GM18508 (cell line): ENCODE results near the gene ZNF80.
A peak's percentile ranks its signal among the peaks of the same experiment; 100 is the strongest.
"Not testable (repeated sequence)": the region's sequence is repeated elsewhere in the genome, so short reads cannot be mapped to it uniquely, and the experiment has no call there.

ENCODE experiments used
- ATAC-seq: cut with Tn5 transposase; IDR thresholded peaks from one replicate; pipeline ENCODE4 v1.9.1; 2021; ENCODE audit warnings: moderate number of reproducible peaks; ENCODE audit not compliant: insufficient read depth, unreplicated experiment

ZNF80 gene

GRCh38 chr3:114237478-114237877 is at the start of gene ZNF80:
ZNF80 (minus strand) TSS chr3:114237578; CDS start chr3:114237074, 504 bp downstream.
- ATAC-seq: not testable (repeated sequence)

- ATAC-seq: no peak
Observed at GRCh38 chr3:114286266-114286665, 48.9 kb upstream of the ZNF80 start.

DNA sequence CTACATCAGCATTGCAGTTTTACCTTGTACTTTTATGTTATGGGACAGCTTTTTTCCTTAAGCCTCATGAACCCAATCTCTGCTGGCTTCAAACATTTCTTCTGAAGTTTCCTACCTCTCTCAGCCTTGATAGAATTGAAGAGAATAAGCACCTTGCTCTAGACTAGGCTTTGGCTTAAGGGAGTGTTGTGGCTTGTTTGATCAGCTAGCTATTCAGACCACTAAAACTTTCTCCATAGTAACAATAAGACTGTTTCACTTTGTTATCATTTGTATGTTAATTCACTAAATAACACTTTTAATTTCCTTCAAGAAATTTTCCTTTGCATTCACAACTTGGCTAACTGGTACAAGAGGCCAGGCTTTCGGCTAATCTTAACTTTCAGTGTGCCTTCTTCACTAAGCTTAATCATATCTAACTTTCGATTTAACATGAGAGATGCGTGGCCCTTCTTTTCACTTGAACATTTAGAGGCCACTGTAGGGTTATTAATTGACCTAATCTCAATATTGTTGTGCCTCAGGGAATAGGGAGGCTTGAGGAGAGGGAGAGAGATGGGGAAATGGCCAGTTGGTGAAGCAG is 48.4 kb upstream of the ZNF80 start:
- ATAC-seq: no peak

DNA sequence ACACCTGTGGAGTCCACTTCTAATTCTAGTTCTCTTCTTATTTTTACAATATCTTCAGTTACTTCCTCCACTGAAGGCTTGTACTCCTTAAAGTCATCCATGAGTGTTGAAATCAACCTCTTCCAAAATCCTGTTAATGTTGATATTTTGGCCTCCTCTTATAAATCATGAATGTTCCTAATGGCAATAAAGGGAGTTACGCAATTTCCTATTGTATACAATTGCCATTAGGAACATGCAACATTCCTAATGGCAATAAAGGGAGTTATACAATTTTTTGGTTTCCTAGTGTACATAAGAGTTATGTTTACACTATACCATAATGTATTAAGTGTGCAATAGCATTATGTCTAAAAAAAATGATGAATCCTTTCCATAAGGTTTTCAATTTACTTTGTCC is 47.3 kb upstream of the ZNF80 start:
- ATAC-seq: no peak

- not testable (repeated sequence) for ATAC-seq
Observed at GRCh38 chr3:114276856-114277255, 39.5 kb upstream of the ZNF80 start.

GRCh38 chr3:114274929-114275328 is 37.6 kb upstream of the ZNF80 start:
- no peak for ATAC-seq

DNA sequence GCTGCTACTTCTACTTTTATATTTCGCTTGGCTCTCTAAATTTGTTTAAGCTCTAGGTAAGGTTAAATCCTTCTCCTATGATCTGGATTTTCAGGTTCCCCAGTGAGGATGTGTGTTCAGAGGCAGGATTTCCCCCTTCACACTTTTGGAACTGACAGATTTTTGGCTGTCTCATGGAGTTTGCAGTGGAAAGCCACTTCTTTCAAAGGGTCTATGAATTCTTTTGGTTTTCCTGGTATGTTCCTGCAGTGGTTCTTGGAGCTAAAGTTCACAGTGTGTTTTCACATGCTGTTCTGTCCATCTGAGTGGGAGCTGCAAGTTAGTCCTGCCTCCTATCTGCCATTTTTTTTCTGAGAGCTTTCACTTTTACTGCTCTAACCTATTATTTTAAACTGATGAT is 34.9 kb upstream of the ZNF80 start:
- ATAC-seq: no peak

- ATAC-seq: no peak
Observed at GRCh38 chr3:114270019-114270418, 32.6 kb upstream of the ZNF80 start.

DNA sequence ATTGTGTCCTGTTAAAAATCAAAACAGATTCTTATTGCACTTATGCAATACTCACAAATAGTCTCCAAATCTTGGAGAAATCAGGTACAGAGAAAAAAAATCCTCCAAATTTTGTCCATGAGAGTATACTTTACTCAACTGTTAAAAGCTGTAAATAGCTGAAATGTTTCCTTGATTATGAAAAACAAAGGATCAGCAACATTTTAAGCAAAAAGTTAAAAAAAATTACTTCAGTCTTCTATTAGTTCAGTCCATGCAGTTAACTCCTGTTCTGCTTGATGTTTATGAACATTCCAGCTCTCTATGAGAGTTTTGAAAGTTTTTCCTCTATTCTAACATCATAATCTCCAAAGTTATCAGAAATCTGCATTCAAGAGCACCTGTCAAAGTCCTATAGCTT is 22.8 kb upstream of the ZNF80 start:
- ATAC-seq: no peak

GRCh38 chr3:114259566-114259965 is 22.2 kb upstream of the ZNF80 start:
- ATAC-seq: no peak

- no peak for ATAC-seq
Observed at GRCh38 chr3:114253505-114253904, 16.1 kb upstream of the ZNF80 start.

GRCh38 chr3:114252954-114253353 is 15.6 kb upstream of the ZNF80 start:
- no peak for ATAC-seq

DNA sequence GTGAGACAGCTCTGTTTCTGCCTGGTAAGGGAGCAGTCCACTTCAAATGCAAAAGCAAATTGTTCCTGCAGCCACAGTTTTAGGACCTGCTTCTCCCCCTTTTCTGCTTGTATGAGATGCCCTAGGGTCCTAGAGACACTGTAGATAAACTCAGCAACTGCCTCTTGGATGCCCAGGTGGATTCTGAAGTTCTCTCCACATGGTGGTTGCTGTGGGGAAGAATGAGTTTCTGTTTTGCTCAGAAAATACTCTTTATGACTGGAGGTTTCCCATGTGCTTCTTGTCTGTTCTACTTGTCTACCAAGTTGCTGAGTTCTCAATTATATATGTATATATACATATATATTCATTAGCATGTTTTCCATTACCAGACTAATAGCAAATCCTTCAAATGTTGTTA is 5.6 kb upstream of the ZNF80 start:
- ATAC-seq: peak; percentile 96

- ATAC-seq: no peak
Observed at GRCh38 chr3:114241262-114241661, 3.9 kb upstream of the ZNF80 start.

DNA sequence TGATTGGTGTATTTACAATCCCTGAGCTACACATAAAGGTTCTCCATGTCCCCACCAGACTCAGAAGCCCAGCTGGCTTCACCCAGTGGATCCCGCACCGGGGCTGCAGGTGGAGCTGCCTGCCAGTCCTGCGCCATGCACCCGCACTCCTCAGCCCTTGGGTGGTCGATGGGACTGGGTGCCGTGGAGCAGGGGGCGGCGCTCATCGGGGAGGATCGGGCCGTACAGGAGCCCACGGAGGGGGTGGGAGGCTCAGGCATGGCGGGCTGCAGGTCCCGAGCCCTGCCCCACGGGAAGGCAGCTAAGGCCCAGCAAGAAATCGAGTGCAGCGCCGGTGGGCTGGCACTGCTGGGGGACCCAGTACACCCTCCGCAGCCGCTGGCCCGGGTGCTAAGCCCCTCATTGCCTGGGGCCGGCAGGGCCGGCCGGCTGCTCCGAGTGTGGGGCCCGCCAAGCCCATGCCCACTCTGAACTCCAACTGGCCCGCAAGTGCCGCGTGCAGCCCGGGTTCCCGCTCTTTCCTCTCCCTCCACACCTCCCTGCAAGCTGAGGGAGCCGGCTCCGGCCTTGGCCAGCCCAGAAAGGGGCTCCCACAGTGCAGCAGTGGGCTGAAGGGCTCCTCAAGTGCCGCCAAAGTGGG is 888 bp upstream of the ZNF80 start:
- not testable (repeated sequence) for ATAC-seq

- no peak for ATAC-seq
Observed at GRCh38 chr3:114235431-114235830, 1.9 kb downstream of the ZNF80 start.

DNA sequence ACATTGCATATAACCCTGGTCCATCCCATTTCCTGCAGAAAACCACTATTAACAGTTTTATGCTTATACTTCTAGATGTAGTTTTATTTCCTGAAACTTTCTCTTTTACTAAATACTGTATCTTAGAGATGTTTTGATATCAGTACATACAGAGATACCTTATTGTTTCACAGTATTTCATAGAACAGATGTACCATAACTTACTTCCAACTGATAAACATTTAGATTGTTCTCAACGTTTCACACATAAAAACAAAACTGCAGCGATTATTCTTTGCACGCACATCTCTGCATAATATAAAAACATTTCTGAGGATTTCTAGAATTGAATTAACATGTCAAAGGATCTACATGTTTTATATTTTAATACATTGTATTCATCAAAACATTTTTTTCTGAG is 2.6 kb downstream of the ZNF80 start:
- no peak for ATAC-seq

DNA sequence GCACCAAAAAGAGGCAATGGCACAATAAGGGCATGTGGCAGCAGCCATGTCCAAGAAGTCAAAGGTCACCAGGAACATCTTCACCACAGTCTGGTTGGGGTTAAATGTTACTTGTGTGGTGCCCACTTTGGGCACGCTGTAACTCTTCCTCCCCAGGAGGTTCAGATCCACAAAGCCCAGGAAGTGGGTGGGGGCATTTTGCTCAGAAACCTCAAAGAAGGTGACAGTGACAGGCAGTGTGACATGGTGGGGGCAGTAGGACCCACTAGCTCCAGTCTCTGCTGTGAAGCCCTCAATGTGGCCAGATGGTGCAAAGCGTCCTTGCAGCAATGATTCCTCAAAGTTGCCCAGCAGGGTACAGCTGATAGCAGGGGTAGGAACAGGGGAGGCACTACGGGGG is 5.8 kb downstream of the ZNF80 start:
- ATAC-seq: no peak

GRCh38 chr3:114227076-114227475 is 10.3 kb downstream of the ZNF80 start:
- no peak for ATAC-seq

GRCh38 chr3:114226313-114226712 is 11.1 kb downstream of the ZNF80 start:
- no peak for ATAC-seq

DNA sequence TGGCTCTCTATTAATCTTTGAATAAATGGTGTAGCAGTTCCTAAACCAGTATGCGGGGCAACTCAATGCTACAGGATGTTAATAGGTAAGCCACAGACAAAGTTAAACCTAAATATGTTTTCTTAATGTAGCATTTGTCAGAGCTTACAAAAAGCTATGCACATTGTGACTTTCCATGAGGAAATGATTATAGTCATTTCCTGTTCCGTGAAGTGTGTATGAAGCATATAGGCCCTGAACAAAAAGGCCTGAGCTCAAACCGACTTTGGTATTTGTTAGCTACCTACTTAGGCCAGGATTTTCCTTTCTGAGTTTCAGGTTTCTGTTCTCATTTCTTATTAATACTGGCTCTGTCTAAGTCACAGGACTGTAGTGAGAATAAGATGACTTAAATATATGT is 14.2 kb downstream of the ZNF80 start:
- ATAC-seq: peak; percentile 78

DNA sequence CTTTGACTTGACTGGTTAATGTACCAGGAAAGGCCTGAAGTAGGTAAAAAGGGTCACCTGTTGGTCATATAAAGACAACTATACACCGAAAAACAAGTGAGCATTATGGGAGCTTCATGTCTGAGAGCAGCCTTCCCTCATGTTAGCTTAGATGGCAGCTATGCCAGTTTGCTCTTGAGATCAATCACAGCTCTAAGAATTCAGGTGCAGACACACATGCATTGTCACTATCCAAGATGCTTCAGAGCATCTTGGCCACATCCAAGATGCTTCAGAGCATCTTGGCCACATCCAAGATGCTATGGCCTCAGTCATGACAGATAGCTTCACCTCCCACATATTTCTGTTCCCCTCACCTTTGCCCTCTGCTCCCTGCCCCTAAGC is 15.5 kb downstream of the ZNF80 start:
- ATAC-seq: no peak
